Measurements from ENCODE around the gene CD69.
"Not testable (repeated sequence)": the region's sequence is repeated elsewhere in the genome, so short reads cannot be mapped to it uniquely, and the experiment has no call there.

The CD69 gene

DNA sequence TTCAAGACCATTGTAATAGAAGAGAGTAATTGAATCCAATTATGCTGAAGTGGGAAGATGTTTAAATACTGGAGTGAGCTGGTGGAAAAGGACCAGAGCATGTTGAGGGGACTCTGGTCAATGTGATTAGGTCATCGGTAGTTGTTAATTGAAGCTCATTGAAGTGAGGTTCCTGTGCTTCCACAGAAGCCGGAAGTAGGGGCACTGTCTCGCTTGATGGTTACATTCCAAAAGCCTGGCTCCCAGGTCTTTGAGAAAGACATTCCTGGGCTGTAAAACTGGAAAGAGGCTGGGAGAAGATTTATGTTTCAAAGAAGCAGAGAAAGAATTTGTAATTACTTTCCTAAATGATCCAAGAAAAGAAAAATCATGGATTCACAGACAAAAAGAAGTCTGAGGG lies 15.5 kb downstream of the CD69 start:
- no peak for DNase-seq

GRCh38 chr12:9742661-9743060 lies 18.0 kb downstream of the CD69 start:
- DNase-seq = no peak

DNA sequence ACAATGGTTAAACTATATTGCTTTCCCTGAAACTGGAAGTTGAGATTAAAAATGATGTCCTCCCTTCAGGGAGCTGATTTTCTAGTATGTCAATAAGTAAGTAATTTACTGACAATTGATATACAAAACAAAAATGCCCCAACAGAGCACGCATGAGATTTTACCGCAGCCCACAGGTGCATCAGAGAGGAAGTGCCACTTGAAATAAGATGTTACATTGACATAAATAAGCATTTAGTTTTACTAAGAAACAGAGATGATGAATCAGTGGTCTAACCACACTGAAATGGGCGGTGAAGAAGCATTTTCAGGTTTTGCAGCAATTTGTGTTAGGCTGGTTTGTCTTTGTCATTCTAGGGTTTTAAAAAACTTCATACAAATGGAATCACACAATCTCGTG lies 19.0 kb downstream of the CD69 start:
- DNase-seq = no peak

DNA sequence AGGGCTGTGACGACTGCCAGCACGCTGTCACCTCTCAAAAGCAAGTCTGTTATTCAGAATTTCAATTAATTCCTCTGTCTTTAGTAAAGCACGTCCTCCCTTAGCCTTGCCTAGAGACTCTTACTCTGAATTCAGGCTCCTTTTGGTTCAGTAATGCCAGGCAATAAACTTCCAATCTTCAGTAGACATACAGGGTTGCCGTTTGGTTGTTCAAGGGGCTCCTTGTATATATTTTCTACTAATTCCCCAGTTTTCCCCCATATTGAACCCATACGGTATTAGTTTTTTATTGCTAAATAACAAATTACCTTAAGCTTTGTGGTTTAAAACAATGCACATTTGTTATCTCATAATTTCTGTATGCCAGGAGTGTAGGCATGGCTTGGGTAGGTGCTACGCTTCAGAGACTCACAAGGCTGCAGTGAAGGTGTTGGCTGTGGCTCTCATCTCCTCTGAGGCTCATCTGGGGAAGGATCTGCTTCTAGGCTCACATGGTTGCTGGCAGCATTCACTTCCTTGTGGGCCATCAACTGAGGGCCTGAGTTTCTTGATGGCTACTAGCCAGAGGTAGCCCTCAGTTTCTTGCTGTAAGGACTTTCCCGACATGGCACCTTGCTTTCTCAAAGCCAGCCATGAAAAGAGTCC lies 20.5 kb downstream of the CD69 start:
- DNase-seq = no peak

DNA sequence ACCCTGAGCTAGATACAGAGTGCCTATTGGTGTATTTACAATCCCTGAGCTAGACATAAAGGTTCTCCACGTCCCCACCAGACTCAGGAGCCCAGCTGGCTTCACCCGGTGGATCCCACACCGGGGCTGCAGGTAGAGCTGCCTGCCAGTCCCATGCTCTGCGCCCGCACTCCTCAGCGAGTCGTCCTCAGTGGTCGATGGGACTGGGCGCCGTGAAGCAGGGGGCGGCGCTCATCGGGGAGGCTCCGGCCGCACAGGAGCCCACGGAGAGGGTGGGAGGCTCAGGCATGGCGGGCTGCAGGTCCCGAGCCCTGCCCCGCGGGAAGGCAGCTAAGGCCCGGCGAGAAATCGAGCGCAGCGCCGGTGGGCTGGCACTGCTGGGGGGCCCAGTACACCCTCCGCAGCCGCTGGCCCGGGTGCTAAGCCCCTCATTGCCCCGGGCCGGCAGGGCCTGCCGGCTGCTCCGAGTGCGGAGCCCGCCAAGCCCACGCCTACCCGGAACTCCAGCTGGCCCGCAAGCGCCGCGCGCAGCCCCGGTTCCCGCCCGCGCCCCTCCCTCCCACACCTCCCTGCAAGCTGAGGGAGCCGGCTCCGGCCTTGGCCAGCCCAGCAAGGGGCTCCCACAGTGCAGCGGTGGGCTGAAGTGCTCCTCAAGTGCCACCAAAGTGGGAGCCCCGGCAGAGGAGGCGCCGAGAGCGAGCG lies 21.1 kb downstream of the CD69 start:
- DNase-seq = not testable (repeated sequence)

DNA sequence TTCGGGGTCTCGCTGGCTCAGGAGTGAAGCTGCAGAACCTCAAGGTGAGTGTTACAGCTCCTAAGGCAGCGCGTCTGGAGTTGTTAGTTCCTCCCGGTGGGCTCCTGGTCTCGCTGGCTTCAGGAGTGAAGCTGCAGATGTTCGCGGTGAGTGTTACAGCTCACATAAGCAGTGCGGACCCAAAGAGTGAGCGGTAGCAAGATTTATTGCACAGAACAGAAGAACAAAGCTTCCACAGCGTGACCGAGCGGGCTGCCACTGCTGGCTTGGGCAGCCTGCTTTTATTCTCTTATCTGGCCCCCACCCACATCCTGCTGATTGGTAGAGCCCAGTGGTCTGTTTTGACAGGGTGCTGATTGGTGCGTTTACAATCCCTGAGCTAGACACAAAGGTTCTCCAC lies 21.8 kb downstream of the CD69 start:
- not testable (repeated sequence) for DNase-seq

GRCh38 chr12:9736936-9737705 lies 23.6 kb downstream of the CD69 start:
- DNase-seq = no peak

- no peak for DNase-seq
Observed at GRCh38 chr12:9735601-9736000, 25.1 kb downstream of the CD69 start.

GRCh38 chr12:9732921-9733461 lies 27.7 kb downstream of the CD69 start, which contains the start of gene CLECL1:
CLECL1 (minus strand) TSS chr12:9733097.
- DNase-seq = no peak

- DNase-seq = no peak
Observed at GRCh38 chr12:9731797-9732196, 28.9 kb downstream of the CD69 start.

- no peak for DNase-seq
Observed at GRCh38 chr12:9731393-9731792, 29.3 kb downstream of the CD69 start.

GRCh38 chr12:9730591-9730990 lies 30.1 kb downstream of the CD69 start:
- DNase-seq = no peak

- no peak for DNase-seq
Observed at GRCh38 chr12:9730011-9730410, 30.7 kb downstream of the CD69 start.

DNA sequence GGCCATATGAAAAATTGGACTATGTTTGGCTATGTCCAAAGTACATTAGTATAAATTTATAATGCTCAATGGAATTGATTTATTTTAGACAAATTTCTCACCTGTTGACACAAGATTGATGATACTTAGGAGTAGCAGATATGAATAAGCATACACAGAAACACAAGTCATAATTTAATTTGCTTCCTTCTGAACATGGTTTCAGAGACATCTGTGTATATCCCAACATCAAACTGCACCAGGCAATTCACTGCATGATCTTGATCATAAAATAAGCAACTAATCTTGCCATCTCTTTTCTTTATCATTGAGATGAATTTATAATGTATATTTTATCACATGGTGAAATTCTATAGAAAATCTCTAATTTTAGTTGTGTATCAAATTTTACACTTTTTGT lies 31.6 kb downstream of the CD69 start:
- DNase-seq = no peak

DNA sequence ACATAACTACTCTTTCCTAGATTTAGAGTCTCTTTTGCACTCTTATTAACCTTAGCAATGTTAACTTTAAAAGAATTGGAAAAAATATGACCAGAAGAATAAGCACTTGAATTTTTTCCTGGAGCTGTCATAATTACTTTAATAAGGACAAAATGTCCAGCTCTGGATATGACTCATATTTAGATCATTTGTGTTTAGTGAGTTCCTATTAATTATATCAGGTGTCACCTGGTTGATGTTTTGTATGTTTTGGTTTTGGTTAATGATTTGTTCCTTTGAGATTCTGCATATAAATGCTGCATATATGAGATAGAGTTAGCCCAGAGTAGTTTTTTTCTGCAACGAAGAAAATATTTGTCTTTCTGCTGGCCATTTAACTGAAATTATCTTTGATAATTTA lies 32.9 kb downstream of the CD69 start:
- no peak for DNase-seq

DNA sequence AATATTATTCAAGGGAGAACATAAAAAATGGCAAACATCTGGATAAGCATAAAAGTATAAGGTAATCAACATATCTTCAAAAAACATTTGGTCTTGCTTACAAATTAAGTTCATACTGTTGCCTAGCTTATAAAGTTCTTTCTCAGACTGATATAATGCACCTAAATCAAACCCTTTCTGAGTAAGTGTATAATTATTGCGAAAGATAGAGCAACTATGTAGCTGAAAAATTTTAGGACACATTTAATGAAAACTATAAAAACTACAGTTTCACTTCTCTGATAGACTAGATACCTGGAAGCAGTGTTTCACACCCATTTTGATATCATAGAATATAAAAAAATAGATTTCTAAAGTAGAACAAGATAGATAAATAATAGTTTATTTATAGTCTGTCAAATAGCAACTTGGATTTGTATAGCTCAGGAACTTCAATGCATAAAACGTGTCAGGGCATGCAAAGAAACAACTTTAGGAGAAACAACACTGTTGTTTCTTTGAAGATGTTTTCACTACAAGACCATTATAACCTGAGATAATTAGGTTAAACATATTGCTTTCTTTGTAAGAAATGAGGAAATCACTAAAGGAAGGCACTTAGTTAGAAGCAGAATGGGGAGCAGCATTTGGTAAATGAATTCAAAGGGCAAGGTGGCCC lies 35.4 kb downstream of the CD69 start:
- DNase-seq = no peak

DNA sequence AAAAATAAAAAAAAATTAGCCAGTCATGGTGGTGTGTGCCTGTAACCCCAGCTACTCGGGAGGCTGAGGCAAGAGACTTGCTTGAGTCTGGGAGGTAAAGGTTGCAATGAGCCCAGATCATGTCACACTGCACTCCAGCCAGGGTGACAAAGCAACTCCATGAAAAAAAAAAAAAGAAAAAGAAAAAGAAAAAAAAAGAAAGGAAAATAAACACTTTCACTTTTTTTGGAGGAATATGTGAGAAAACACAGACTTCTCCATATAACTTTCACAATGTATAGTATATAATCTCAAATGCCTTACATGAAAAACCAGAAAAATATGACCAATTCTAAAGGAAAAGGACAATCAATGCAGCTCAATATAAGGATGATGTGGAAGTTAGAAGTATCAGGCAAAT lies 36.7 kb downstream of the CD69 start:
- DNase-seq = no peak

DNA sequence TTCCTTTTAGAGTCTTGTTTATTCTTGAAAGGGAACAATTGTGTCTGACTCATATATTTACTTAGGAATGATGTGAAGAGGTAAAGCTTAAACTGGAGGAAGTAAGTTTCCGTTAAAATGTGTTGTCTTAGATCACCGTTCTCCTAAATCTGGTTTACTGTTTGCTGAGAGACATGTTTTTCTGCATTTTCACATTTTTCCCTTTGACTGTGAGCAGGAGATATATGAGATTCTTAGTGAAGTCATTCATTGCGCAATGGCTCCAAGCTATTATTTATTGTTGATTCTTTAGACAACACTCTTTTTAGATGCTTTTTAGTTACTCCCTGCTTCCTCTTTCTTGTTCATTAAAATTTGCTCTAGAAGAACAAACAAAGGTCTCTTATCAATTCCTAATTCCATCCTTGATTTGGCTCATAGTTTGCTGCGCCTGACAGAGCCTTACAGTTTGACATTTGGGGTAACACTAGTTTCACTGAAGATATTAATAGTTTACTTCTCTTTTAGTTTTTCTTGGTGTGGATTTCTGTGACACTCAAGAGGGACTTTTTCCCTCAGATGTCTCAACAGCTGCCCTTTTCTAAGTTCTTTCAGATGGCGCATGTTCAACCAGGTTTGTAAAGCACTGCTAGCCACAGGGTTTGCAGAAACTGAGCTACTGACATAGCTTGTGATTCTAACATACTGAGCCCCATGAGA lies 39.2 kb downstream of the CD69 start:
- no peak for DNase-seq

- no peak for DNase-seq
Observed at GRCh38 chr12:9719790-9720189, 40.9 kb downstream of the CD69 start.

DNA sequence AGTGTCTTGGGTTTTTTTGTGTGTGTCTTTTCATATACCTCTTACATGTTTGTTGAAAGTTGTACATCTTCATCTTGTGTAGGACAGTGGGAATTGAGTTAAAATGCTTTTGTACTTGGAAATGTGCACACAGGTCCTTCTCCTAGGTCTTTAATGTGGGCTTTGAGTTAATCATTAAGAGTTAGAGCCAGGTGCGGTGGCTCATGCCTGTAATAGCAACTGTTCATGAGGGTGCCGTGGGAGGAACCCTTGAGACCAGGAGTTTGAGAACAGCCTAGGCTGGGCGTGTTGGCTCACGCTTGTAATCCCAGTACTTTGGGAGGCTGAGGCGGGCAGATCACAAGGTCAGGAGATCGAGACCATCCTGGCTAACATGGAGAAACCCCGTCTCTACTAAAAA lies 41.7 kb downstream of the CD69 start:
- no peak for DNase-seq

- no peak for DNase-seq
Observed at GRCh38 chr12:9717070-9717925, 43.4 kb downstream of the CD69 start.

Data from NCI-H2107 (cell line).